Activated T-helper 2 cell treated with anti-CD3 and anti-CD28 coated beads, Interferon-gamma antibody, Interleukin-2, Interleukin-4, amounts not matched to agents 10 μg/mL and 5 μg/mL and 100 μg/mL, durations not matched to agents 14 hours and 24 hours and 36 hours (primary cell): ENCODE results near the gene CD300A. TPM values are rescaled to one million over a fixed set of nuclear protein-coding genes. Genes with fewer than 3 reads are reported as not detected.

Experiments used
- DNase-seq: peaks from one replicate; pipeline ENCODE4 v3.0.0; 2021; ENCODE audit warnings: low spot score
- H3K27ac Mint-ChIP-seq: one replicate; pipeline ENCODE4 v1.8.0; 2021; ENCODE audit warnings: mixed read lengths
- H3K27me3 Mint-ChIP-seq: one replicate; pipeline ENCODE4 v1.8.0; 2021; ENCODE audit warnings: low read depth, mixed read lengths
- H3K36me3 Mint-ChIP-seq: one replicate; pipeline ENCODE4 v1.8.0; 2021; ENCODE audit warnings: low read depth, mixed read lengths
- H3K4me1 Mint-ChIP-seq: one replicate; pipeline ENCODE4 v1.8.0; 2021; ENCODE audit warnings: low read depth, mixed read lengths
- H3K4me3 Mint-ChIP-seq: one replicate; pipeline ENCODE4 v1.8.0; 2021; ENCODE audit warnings: low read depth, mild to moderate bottlenecking, moderate library complexity, mixed read lengths
- H3K9me3 Mint-ChIP-seq: one replicate; pipeline ENCODE4 v1.8.0; 2021; ENCODE audit warnings: mixed read lengths
- intact Hi-C: fragments of 100-400 bp; cut with micrococcal nuclease; formaldehyde crosslinking; loops from one replicate; pipeline ENCODE4 v1.15.1; 2023
- total RNA-seq: library from RNA; stranded (reverse); gene quantifications from 2 replicates; pipeline ENCODE4 v1.2.3, GENCODE V29; 2022

CD300A gene
- total RNA-seq, 1 donor from 2014 or later: 16.6 TPM

GRCh38 chr17:74453665-74454196, 12.7 kb upstream of the CD300A start:
- Mint-ChIP-seq H3K27ac (no peak overlapping the region), H3K4me1 (peaks cover 12% of the 10 kb centered on the region), H3K4me3 (no peak overlapping the region), H3K9me3 (no peaks in the 10 kb centered on the region), H3K27me3 (peaks cover 2% of the 10 kb centered on the region), H3K36me3 (no peaks in the 10 kb centered on the region)
- no peak for DNase-seq
- intact Hi-C loops: no loop called here

- intact Hi-C loops: loop anchor here (5.0 kb wide), 1 partner anchor 157 kb away; no protein-coding TSS in a partner anchor
- no peaks in the 10 kb centered on the region for H3K9me3 Mint-ChIP-seq
- H3K4me3 Mint-ChIP-seq: peak overlapping the region; percentile 28
- DNase-seq: peak; percentile 70
- no peaks in the 10 kb centered on the region for H3K36me3 Mint-ChIP-seq
- no peak overlapping the region for H3K27ac Mint-ChIP-seq
- H3K27me3 Mint-ChIP-seq: peaks cover 2% of the 10 kb centered on the region
- peaks cover 15% of the 10 kb centered on the region for H3K4me1 Mint-ChIP-seq
Observed at GRCh38 chr17:74454197-74455024, 12.0 kb upstream of the CD300A start.

- Mint-ChIP-seq H3K27me3 (peaks cover 2% of the 10 kb centered on the region), H3K36me3 (no peaks in the 10 kb centered on the region), H3K27ac (no peak overlapping the region), H3K4me3 (no peak overlapping the region), H3K9me3 (no peaks in the 10 kb centered on the region), H3K4me1 (peaks cover 17% of the 10 kb centered on the region)
- intact Hi-C loops: loop anchor here (5.0 kb wide), 1 partner anchor 158 kb away; no protein-coding TSS in a partner anchor
- DNase-seq: no peak
Observed at GRCh38 chr17:74455025-74455545, 11.3 kb upstream of the CD300A start.

GRCh38 chr17:74455821-74456220, 10.6 kb upstream of the CD300A start:
- intact Hi-C loops: loop anchor here (2.0 to 5.0 kb wide), 3 partner anchors 37 to 159 kb away; no protein-coding TSS in a partner anchor
- H3K4me3 Mint-ChIP-seq: no peak overlapping the region

DNA sequence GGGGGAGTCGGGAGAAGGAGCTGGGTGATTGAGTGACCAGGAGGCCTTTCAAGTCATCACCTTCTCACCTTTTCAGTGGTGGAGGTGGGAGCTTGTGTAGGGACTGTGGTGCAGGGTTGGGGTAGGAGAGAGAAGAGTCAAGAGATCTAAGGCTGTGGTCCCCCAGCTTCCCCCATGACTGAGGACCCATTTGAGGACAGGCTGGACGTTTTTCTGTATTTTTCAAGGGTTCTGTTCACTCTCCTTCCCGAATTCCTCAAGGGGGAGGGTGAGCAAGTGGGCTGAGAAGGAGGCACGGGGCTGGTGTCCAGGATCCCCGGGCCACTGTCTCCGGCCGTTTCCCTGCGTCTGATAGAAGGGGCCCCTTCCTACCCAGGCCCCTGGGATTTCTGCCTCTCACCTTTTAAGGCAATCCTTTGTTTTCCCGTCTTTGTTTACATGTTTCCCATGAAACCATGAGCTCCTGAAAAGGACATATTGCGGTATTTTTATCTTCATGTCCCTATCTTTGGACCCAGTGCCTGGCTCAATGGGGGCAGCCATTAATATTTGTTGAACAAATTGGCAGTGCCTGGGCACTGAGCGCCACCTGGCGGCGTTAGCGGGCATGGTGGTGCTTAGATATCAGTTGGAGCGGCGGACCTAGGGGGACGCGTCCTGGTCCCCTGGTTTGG, 9.2 kb upstream of the CD300A start:
- H3K27ac Mint-ChIP-seq: no peak overlapping the region
- peaks cover 21% of the 10 kb centered on the region for H3K4me1 Mint-ChIP-seq
- H3K36me3 Mint-ChIP-seq: no peaks in the 10 kb centered on the region
- H3K27me3 Mint-ChIP-seq: peaks cover 4% of the 10 kb centered on the region
- no peak overlapping the region for H3K4me3 Mint-ChIP-seq
- DNase-seq: peak; percentile 44
- H3K9me3 Mint-ChIP-seq: no peaks in the 10 kb centered on the region
- intact Hi-C loops: loop anchor here (1.0 to 5.0 kb wide), 4 partner anchors 36 to 160 kb away; no protein-coding TSS in a partner anchor

More at GRCh38 chr17:74455821-74456220, 10.6 kb upstream of the CD300A start:
- peaks cover 19% of the 10 kb centered on the region for H3K4me1 Mint-ChIP-seq
- H3K27ac Mint-ChIP-seq: no peak overlapping the region
- no peak for DNase-seq
- peaks cover 4% of the 10 kb centered on the region for H3K27me3 Mint-ChIP-seq
- H3K9me3 Mint-ChIP-seq: no peaks in the 10 kb centered on the region
- H3K36me3 Mint-ChIP-seq: no peaks in the 10 kb centered on the region

DNA sequence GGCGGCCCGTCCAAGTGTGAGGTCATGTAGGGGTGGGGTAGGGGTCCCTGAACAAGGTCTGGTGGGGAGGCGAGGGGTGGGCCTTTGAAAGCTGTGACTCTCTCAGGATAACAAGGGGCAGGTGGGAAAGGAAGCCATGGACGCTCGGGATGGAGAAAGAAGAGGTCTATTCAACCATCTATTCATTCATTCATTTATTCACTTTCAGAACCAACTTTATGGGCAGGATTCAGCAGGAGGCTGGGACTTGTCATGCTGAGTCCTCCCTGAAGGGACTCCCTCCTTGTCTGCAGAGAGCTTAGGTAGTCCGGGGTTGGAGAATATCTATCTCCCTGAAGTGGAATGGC, 8.6 kb upstream of the CD300A start:
- DNase-seq: no peak
- H3K4me1 Mint-ChIP-seq: peaks cover 23% of the 10 kb centered on the region
- no peak overlapping the region for H3K4me3 Mint-ChIP-seq
- H3K27me3 Mint-ChIP-seq: peaks cover 2% of the 10 kb centered on the region
- intact Hi-C loops: loop anchor here (1.0 to 5.0 kb wide), 4 partner anchors 35 to 160 kb away; no protein-coding TSS in a partner anchor
- no peak overlapping the region for H3K27ac Mint-ChIP-seq
- H3K9me3 Mint-ChIP-seq: no peaks in the 10 kb centered on the region
- H3K36me3 Mint-ChIP-seq: no peaks in the 10 kb centered on the region

- Mint-ChIP-seq H3K36me3 (no peaks in the 10 kb centered on the region), H3K4me1 (peaks cover 32% of the 10 kb centered on the region), H3K27ac (no peak overlapping the region), H3K27me3 (peaks cover 2% of the 10 kb centered on the region), H3K9me3 (no peaks in the 10 kb centered on the region), H3K4me3 (no peak overlapping the region)
- intact Hi-C loops: loop anchor here (5.0 kb wide), 1 partner anchor 162 kb away; no protein-coding TSS in a partner anchor
- DNase-seq: no peak
Observed at GRCh38 chr17:74458835-74459234, 7.6 kb upstream of the CD300A start.

DNA sequence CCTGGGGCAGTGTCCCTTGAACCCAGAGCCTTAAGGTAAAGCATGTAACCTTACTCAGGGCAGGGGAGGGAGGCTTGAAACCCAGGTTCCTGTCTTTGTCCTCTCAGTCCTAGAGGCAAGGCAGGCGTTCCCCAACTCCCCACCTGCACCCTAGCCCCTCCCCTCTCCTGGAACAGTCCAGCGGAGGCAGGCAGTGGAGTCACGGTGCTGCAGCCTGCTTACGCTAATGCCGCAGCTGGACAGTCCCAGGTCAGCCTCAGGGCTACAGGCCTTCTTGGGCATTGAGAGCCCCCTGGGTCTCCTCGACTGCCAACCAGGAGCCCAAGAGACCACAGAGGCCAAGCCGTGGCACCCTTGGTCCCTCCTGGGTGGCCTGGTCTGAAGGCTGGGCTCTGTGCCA, 6.8 kb upstream of the CD300A start:
- Mint-ChIP-seq H3K4me1 (peaks cover 36% of the 10 kb centered on the region), H3K36me3 (no peaks in the 10 kb centered on the region), H3K27ac (no peak overlapping the region), H3K27me3 (peaks cover 2% of the 10 kb centered on the region), H3K4me3 (no peak overlapping the region), H3K9me3 (no peaks in the 10 kb centered on the region)
- intact Hi-C loops: loop anchor here (5.0 kb wide), 1 partner anchor 162 kb away; no protein-coding TSS in a partner anchor
- DNase-seq: no peak

DNA sequence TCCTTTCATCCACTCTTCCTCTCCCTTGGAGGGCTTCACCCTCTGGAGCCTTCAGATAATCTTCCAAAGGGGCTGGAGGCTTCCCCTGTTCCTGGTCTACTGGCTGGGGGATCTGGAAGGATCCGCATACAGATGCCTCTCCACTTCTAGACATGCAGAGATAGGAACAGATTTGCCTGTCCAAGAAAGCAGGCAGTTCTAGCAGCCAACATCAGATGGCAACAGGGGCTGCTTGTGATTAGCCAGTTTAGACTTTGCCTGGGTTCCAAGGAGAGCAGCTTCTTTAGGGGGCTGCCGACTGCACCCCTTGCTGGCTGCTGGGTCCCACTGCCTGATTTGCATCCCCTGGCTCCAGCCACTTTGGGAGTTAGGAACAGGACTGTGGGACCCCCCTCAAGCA, 6.2 kb upstream of the CD300A start:
- Mint-ChIP-seq H3K4me3 (no peak overlapping the region), H3K36me3 (no peaks in the 10 kb centered on the region), H3K4me1 (peaks cover 36% of the 10 kb centered on the region), H3K27ac (no peak overlapping the region), H3K27me3 (peaks cover 2% of the 10 kb centered on the region), H3K9me3 (no peaks in the 10 kb centered on the region)
- no peak for DNase-seq
- intact Hi-C loops: no loop called here

- Mint-ChIP-seq H3K27ac (no peak overlapping the region), H3K9me3 (no peaks in the 10 kb centered on the region), H3K4me1 (peaks cover 36% of the 10 kb centered on the region), H3K4me3 (no peak overlapping the region), H3K27me3 (peaks cover 2% of the 10 kb centered on the region), H3K36me3 (no peaks in the 10 kb centered on the region)
- intact Hi-C loops: no loop called here
- no peak for DNase-seq
Observed at GRCh38 chr17:74460996-74461395, 5.4 kb upstream of the CD300A start.

DNA sequence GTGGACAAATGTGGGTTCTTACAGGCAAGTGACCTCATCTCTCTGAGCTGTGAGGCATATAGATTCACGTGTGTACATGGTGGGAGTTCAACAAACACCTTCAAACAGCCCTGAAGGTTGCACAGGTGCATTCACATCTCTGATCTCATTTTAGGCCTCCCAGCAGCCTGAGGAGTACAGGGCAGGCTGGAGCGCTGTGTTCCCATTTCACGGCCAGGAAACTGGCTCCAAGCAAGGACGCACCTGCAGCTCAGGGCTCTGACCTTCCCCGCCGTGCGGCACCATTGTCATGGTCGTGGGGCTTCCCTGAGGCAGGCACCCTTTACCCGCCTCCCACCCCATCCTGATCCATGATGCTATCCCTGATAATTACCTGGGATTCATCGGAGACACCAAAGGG, 4.8 kb upstream of the CD300A start:
- no peak for DNase-seq
- no peak overlapping the region for H3K27ac Mint-ChIP-seq
- H3K4me1 Mint-ChIP-seq: peaks cover 36% of the 10 kb centered on the region
- intact Hi-C loops: no loop called here
- H3K9me3 Mint-ChIP-seq: no peaks in the 10 kb centered on the region
- H3K36me3 Mint-ChIP-seq: no peaks in the 10 kb centered on the region
- H3K27me3 Mint-ChIP-seq: peaks cover 2% of the 10 kb centered on the region
- H3K4me3 Mint-ChIP-seq: no peak overlapping the region

DNA sequence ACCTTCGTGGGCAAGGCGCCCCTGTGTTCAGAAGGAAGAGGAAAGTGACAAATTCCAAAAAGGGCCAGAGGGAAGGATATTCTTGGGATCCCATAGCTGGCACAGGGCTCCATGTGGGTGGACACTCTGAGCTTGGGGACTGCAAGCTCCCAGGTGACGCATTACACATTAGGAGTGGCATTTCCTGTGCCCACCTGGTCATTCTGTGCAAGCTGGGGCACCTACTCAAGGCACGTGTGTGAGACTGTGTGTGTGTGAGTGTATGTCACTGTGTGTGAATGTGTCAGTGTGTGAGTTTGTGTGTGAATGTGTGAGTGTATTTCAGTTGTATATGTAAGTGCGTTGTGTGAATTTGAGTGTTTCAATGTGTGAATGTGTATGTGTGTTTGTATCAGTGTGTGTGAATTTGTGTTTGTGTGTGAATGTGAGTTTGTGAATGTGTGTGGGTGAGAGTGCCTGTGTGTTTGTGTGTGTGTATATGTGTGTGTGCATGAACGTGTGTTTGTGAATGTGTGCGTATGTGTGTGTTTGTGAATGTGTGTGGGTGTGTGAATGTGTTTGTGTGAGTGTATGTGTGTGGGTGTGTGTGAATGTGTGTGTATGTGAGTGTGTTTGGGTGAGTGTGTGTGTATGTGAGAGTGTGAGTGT, 1.6 kb upstream of the CD300A start:
- intact Hi-C loops: no loop called here
- no peak for DNase-seq
- no peaks in the 10 kb centered on the region for H3K9me3 Mint-ChIP-seq
- peaks cover 2% of the 10 kb centered on the region for H3K36me3 Mint-ChIP-seq
- H3K4me3 Mint-ChIP-seq: no peak overlapping the region
- H3K27ac Mint-ChIP-seq: no peak overlapping the region
- H3K4me1 Mint-ChIP-seq: peaks cover 35% of the 10 kb centered on the region
- peaks cover 2% of the 10 kb centered on the region for H3K27me3 Mint-ChIP-seq
